A673 (cell line): ENCODE data around the gene KCNE4.

ENCODE experiments used
- CTCF ChIP-seq: fragments of 300-800, 200-600 bp; sonication (generic); conservative IDR thresholded peaks from 2 replicates; pipeline ENCODE4 v1.5.1; 2017; ENCODE audit warnings: low read depth, mild to moderate bottlenecking, antibody characterized with exemption, low read length, moderate library complexity, mixed read lengths
- EZH2 ChIP-seq: fragments of 200-600 bp; sonication (generic); IDR thresholded peaks from 2 replicates; pipeline ENCODE4 v1.6.1; 2017; ENCODE audit warnings: borderline replicate concordance, low read depth, mild to moderate bottlenecking, mixed read lengths, antibody characterized with exemption, low read length; ENCODE audit not compliant: poor library complexity, severe bottlenecking

GRCh38 chr2:223102040-223102400, 50.0 kb downstream of the KCNE4 start:
- TF ChIP-seq CTCF (no peak), EZH2 (no peak)
